GM23338 (cell line): Measurements from ENCODE around the gene ZNF678. TPM values are rescaled to one million over a fixed set of nuclear protein-coding genes. Genes with fewer than 3 reads are reported as not detected.

Experiments used
- ATAC-seq: fragments of 200-7000 bp; cut with Tn5 transposase; 3 replicates; pipeline ENCODE4 v1.9.1; 2020
- DNase-seq: peaks from one replicate; pipeline ENCODE4 v3.0.0-alpha.2; 2015; ENCODE audit warnings: low spot score
- H2AFZ ChIP-seq: fragments of 200-600 bp; sonication (generic); 2 replicates; pipeline ENCODE4 v1.8.0; 2016; ENCODE audit warnings: antibody characterized with exemption, mild to moderate bottlenecking, moderate library complexity
- H3F3A ChIP-seq: fragments of 200-600 bp; sonication (generic); replicated peaks from 2 replicates; pipeline ENCODE4 v1.8.0; 2017; ENCODE audit warnings: antibody characterized with exemption, mixed run types, low read depth
- H3K27ac ChIP-seq: fragments of 200-600 bp; sonication (generic); 2 replicates; pipeline ENCODE4 v1.6.1; 2016; ENCODE audit warnings: low read depth
- H3K27me3 ChIP-seq: fragments of 200-600 bp; sonication (generic); 2 replicates; pipeline ENCODE4 v1.8.0; 2016; ENCODE audit warnings: mild to moderate bottlenecking, mixed run types, moderate library complexity; ENCODE audit not compliant: insufficient read depth
- H3K36me3 ChIP-seq: fragments of 200-600 bp; sonication (generic); 2 replicates; pipeline ENCODE4 v1.8.0; 2016; ENCODE audit warnings: mild to moderate bottlenecking; ENCODE audit not compliant: insufficient read depth
- H3K4me1 ChIP-seq: fragments of 200-600 bp; sonication (generic); 2 replicates; pipeline ENCODE4 v1.8.0; 2016; ENCODE audit warnings: mild to moderate bottlenecking, moderate library complexity; ENCODE audit not compliant: insufficient read depth
- H3K4me2 ChIP-seq: fragments of 200-600 bp; sonication (generic); 2 replicates; pipeline ENCODE4 v1.7.1; 2017; ENCODE audit warnings: mixed run types
- H3K4me3 ChIP-seq: fragments of 200-600 bp; sonication (generic); 2 replicates; pipeline ENCODE4 v1.6.1; 2016; ENCODE audit warnings: mixed run types
- H3K79me2 ChIP-seq: fragments of 200-600 bp; sonication (generic); replicated peaks from 2 replicates; pipeline ENCODE4 v1.8.0; 2017; ENCODE audit warnings: mild to moderate bottlenecking; ENCODE audit not compliant: insufficient read depth
- H3K9me2 ChIP-seq: fragments of 200-600 bp; sonication (generic); 2 replicates; pipeline ENCODE4 v1.8.0; 2017; ENCODE audit not compliant: insufficient read depth
- H4K20me1 ChIP-seq: fragments of 200-600 bp; sonication (generic); replicated peaks from 2 replicates; pipeline ENCODE4 v1.8.0; 2017; ENCODE audit warnings: mild to moderate bottlenecking; ENCODE audit not compliant: insufficient read depth
- H3K27ac Mint-ChIP-seq: 2 replicates; pipeline ENCODE4 v1.8.0; 2020; ENCODE audit warnings: inconsistent platforms, mild to moderate bottlenecking, moderate library complexity, mixed read lengths
- H3K27me3 Mint-ChIP-seq: 3 replicates; pipeline ENCODE4 v1.8.0; 2022; ENCODE audit warnings: low read depth, mild to moderate bottlenecking, moderate library complexity, mixed read lengths, inconsistent platforms; ENCODE audit not compliant: insufficient read depth, poor library complexity
- H3K36me3 Mint-ChIP-seq: 3 replicates; pipeline ENCODE4 v1.8.0; 2021; ENCODE audit warnings: low read depth, mild to moderate bottlenecking, inconsistent platforms, moderate library complexity, mixed read lengths
- H3K4me1 Mint-ChIP-seq: 3 replicates; pipeline ENCODE4 v1.8.0; 2020; ENCODE audit warnings: mild to moderate bottlenecking, inconsistent platforms, mixed read lengths
- H3K4me3 Mint-ChIP-seq: 3 replicates; pipeline ENCODE4 v1.8.0; 2021; ENCODE audit warnings: moderate library complexity, mild to moderate bottlenecking, inconsistent platforms, mixed read lengths
- H3K9me3 Mint-ChIP-seq: 3 replicates; pipeline ENCODE4 v1.8.0; 2020; ENCODE audit warnings: moderate library complexity, mild to moderate bottlenecking, inconsistent platforms, mixed read lengths
- CREB1 ChIP-seq: fragments of 250-450 bp; sonication (Bioruptor Pico); IDR thresholded peaks from 2 replicates; pipeline ENCODE4 v1.5.0; 2020; ENCODE audit warnings: low read depth, mild to moderate bottlenecking, moderate library complexity
- CTCF ChIP-seq, 2 experiments: fragments of 200-600 bp in 1 of 2; sonication (generic) in 1 of 2; conservative IDR thresholded peaks; 2 replicates each; pipeline versions ENCODE4 v1.5.1 to v1.6.1; 2016 to 2017; ENCODE audit warnings: antibody characterized with exemption in 2 of 2, low read depth in 2 of 2, mild to moderate bottlenecking in 2 of 2, moderate library complexity in 1 of 2
- ETS1 ChIP-seq: IDR thresholded peaks from 2 replicates; pipeline ENCODE4 v1.6.1; 2016; ENCODE audit warnings: antibody characterized with exemption
- EZH2phosphoT487 ChIP-seq: fragments of 200-600 bp; sonication (generic); IDR thresholded peaks from one replicate; pipeline ENCODE4 v1.8.1; 2018; ENCODE audit warnings: antibody characterized with exemption; ENCODE audit not compliant: unreplicated experiment
- JUNB ChIP-seq: IDR thresholded peaks from one replicate; pipeline ENCODE4 v1.6.1; 2016; ENCODE audit warnings: antibody characterized with exemption; ENCODE audit not compliant: unreplicated experiment
- NANOG ChIP-seq: IDR thresholded peaks from 2 replicates; pipeline ENCODE4 v1.6.1; 2016; ENCODE audit warnings: antibody characterized with exemption, borderline replicate concordance
- POLR2AphosphoS5 ChIP-seq: IDR thresholded peaks from 2 replicates; pipeline ENCODE4 v1.6.1; 2016; ENCODE audit warnings: antibody characterized with exemption, low read depth
- REST ChIP-seq: IDR thresholded peaks from one replicate; pipeline ENCODE4 v1.6.1; 2018; ENCODE audit warnings: antibody characterized with exemption; ENCODE audit not compliant: unreplicated experiment
- STAT1 ChIP-seq: IDR thresholded peaks from one replicate; pipeline ENCODE4 v1.6.1; 2016; ENCODE audit warnings: antibody characterized with exemption; ENCODE audit not compliant: unreplicated experiment
- polyA plus RNA-seq: library from polyadenylated mRNA; unstranded; fragments of >200 nt; fragmentation: Nextera tagmentation; extraction: Ambion mirVana; gene quantifications from 2 replicates; pipeline ENCODE4 v1.2.1, GENCODE V29; 2016
- total RNA-seq: library from RNA; depleted of rRNA; stranded (reverse); fragments of >200 nt; shearing (Covaris generic); gene quantifications from 2 replicates; pipeline ENCODE4 v1.2.3, GENCODE V29; 2014

Gene ZNF678
- total and polyA plus RNA-seq, 2 experiments from 2014 or later, result 8.6 to 60.0 TPM

- TF ChIP-seq ETS1, result no peak
- TF ChIP-seq STAT1, result no peak
- no peak for TF ChIP-seq NANOG
- no peak for TF ChIP-seq REST
- TF ChIP-seq POLR2AphosphoS5, result no peak
- no peak for TF ChIP-seq EZH2phosphoT487
- no peak for TF ChIP-seq CREB1 (CRISPR knock-in tag)
These were observed 15.8 kb upstream of the ZNF678 start (continued) for GRCh38 chr1:227547310-227548118.

- H4K20me1 ChIP-seq, result no peaks in the 10 kb centered on the region
- no peak overlapping the region for H3K27ac ChIP-seq
- Mint-ChIP-seq H3K4me3 (no peak overlapping the region), H3K4me1 (peaks cover 1% of the 10 kb centered on the region), H3K9me3 (peaks cover 37% of the 10 kb centered on the region), H3K27ac (no peak overlapping the region), H3K36me3 (peaks cover 17% of the 10 kb centered on the region), H3K27me3 (peaks cover 12% of the 10 kb centered on the region)
- DNase-seq (no peak), ATAC-seq (no peak)
- H3K4me3 ChIP-seq, result no peak overlapping the region
- no peak overlapping the region for H2AFZ ChIP-seq
- H3K27me3 ChIP-seq, result no peaks in the 10 kb centered on the region
- H3K79me2 ChIP-seq, result no peaks in the 10 kb centered on the region
- 0 out of 2 replicates have a peak, but pooled peaks cover 3% of the 10 kb centered on the region for H3K9me2 ChIP-seq
- no peaks in the 10 kb centered on the region; the same call in 1 of the 2 replicates for H3K4me1 ChIP-seq
- no peaks in the 10 kb centered on the region for H3F3A ChIP-seq
- H3K36me3 ChIP-seq, result peaks cover 3% of the 10 kb centered on the region; the same call in 1 of the 2 replicates
- TF ChIP-seq JUNB (no peak), CTCF (conservative IDR thresholded peaks at IDR 0.05; ENCODE audit: low read depth in 2 of 2) (no peak), EZH2phosphoT487 (no peak), CREB1 (CRISPR knock-in tag) (no peak)
- H3K4me2 ChIP-seq, result no peak overlapping the region
These were observed 15.3 kb upstream of the ZNF678 start for GRCh38 chr1:227548119-227548397.
